Stimulated activated CD4-positive, alpha-beta T cell treated with anti-CD3 and anti-CD28 coated beads, Interleukin-4, amount 100 ng/mL, for 24 hours (primary cell): ENCODE data around the gene DHRS12.

Source experiments
- DNase-seq: peaks from one replicate; pipeline ENCODE4 v3.0.0-alpha.2; 2020

DHRS12 gene

DNA sequence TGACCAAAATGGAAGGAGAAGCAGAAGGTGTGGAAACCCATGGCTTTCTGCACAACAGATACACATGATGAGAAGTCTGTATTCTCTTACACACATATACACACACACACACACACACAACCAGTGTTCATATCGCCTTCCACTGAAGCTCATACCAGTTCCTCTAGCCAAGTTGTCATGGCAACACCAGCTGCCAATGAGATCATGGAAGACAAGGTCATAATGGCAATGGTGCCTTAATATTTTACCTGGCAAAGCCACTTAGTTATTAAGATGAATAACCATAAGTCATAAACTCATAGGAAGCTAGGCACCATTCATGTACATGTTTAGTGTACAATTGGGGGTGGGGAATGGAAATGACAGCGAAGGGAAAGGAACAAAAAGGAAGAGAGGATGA lies 2.6 kb upstream of the DHRS12 start:
- no peak for DNase-seq

DNA sequence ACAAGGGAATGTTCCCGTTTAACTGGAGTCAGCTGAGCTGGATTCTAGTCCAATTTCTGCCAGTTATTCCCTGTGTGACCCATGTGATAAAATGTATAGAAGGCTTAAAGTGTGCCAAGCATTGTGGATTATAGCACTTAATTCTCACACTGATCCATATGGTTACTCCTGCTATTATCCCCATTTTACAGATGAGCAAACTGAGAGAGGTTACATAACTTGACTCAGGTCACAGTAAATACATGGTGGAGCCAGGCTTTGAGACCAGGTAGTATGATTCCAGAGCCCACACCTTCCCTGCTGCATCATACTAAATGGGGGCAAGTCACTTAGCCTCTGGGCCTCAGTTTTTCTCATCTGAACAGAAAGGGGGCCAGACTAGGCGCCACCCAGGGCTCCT lies 2.0 kb upstream of the DHRS12 start:
- no peak for DNase-seq

GRCh38 chr13:51805313-51805712 lies 1.4 kb upstream of the DHRS12 start:
- no peak for DNase-seq

- DNase-seq: peak; percentile 56
Measured at GRCh38 chr13:51804295-51805172, 571 bp upstream of the DHRS12 start.

- no peak for DNase-seq
Measured at GRCh38 chr13:51802631-51803418, 1.1 kb downstream of the DHRS12 start.

DNA sequence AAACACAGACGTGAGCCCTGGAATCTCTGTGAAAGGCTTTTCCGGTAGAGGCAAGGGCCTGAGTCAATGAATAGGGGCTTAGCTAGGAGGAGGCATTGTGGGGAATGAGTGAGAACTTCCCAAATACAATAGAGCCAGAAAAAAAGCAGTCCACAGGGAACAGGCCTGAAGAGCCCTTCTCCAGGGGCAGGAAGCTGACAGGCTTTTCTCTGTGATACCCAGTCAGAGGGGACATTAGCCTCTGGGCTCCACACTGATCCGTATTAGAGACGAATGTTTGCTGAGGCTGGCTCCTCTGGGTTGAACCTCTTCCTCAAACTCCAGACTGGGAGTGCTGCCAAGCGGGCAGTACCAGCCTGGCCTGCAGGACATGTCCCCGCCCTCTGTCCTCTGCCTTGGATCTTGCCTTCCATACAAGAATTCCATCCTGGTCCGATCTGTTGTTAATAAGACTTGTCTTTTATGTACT lies 2.3 kb downstream of the DHRS12 start:
- DNase-seq: no peak

- DNase-seq: no peak
Measured at GRCh38 chr13:51800486-51800885, 3.5 kb downstream of the DHRS12 start.

DNA sequence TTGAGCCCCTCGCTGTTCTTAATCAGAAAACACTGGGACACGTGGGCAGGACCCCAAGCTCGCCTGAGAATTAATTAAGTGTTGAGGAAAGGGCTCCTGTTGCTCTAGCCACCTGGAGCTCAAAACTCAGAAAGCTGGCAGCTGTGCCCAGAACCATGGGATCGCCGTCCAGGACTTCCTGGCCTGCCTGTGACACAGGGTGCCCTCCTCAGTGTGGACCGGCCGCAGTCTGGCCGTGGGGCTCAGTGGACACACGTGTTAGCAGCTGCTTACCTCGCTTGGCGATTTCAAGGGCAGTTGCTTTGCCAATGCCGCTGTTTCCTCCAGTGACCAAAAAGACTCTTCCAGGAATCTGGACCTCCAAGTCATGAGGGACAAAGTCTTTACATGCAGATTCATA lies 4.7 kb downstream of the DHRS12 start:
- no peak for DNase-seq

DNA sequence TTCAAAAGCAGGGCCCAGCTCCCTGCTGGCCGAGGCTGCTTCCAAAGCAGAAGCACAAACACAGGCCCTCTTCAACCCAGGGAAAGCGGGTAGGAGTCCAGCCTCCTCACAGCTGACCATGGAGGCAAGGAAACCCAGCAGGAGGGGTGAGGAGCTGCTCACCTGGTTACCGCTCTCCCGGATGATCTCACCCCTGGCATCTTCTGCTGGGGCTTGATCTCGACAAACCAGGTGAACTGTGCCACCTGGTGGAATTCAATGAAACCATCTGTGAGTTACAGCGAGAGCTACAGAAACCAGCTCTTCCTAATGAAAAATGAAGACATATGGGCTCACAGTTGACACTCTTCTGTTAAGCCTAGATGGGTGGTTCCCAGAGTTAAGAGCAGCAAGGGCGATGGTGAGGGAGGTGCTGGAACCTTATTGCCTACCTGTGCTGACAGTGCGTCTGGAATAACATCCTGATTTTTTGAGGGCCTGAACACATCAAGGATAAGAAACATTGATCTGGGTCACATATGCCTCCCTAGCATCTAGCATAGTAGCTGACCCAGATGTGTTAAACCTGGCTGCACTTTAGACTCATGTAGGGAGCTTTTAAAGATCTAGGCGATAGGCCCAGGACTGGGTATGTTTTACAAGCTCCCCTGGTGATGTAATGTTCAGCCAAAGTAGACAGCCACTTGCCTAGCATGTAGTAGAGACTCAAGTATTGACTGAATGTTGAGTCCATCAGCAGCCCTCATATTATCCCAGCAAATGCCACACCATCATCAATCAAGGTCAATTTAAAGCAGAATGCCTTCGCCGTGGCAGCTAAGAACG lies 6.1 kb downstream of the DHRS12 start:
- DNase-seq: peak; percentile 73

DNA sequence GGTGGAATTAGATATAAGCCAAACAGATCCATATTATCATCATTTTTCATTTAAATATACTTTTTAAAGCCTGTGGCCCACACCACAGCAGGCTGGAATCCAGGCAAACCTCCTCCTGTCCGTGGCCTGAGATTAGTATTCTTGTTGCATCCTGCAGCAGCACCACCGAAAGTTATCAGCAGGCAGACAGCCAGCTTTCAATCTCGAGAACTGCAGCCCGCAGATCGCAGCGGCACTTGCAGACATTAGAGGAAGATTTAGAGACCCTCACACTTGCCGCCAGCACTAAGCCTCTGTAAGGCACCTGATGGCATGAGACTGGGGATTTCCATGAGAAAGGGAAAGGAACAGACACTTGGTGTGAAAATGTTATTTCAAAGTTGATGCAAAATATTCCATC lies 7.4 kb downstream of the DHRS12 start:
- DNase-seq: no peak

- DNase-seq: no peak
Measured at GRCh38 chr13:51795419-51795818, 8.5 kb downstream of the DHRS12 start.

- DNase-seq: no peak
Measured at GRCh38 chr13:51794964-51795363, 9.0 kb downstream of the DHRS12 start.

DNA sequence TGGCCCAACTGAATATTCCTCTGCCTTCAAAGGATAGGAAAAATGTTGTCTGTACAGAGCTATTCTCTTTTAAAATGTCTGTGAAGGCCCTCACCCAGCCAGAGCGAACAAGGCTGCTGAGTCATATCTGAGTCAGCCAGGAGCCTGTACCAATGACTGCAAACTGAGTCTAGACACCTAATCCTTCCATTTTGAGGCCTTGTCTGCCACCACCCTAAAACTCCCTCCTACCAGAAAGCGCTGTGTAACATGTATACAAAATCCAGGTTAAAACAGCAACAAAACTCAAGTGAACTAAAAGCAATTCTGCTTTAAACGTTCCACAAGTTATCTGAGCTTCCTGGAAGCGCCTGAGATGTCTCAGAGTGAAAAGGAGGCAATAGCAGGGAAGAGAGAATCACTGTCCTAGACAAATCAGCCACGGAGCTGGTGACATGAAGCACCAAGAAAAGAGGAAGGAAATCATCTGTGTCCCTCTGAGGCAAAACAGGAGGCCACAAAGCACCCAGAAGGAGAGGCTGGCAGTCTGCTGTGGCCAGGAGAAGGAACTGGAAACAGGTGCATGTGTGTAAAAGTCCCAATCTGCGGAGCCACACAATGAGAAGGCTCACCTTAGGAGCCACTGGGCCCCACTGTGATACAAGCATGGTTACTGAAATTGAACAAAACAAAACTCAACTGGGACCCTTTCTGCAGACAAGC lies 10.2 kb downstream of the DHRS12 start:
- DNase-seq: peak; percentile 77

DNA sequence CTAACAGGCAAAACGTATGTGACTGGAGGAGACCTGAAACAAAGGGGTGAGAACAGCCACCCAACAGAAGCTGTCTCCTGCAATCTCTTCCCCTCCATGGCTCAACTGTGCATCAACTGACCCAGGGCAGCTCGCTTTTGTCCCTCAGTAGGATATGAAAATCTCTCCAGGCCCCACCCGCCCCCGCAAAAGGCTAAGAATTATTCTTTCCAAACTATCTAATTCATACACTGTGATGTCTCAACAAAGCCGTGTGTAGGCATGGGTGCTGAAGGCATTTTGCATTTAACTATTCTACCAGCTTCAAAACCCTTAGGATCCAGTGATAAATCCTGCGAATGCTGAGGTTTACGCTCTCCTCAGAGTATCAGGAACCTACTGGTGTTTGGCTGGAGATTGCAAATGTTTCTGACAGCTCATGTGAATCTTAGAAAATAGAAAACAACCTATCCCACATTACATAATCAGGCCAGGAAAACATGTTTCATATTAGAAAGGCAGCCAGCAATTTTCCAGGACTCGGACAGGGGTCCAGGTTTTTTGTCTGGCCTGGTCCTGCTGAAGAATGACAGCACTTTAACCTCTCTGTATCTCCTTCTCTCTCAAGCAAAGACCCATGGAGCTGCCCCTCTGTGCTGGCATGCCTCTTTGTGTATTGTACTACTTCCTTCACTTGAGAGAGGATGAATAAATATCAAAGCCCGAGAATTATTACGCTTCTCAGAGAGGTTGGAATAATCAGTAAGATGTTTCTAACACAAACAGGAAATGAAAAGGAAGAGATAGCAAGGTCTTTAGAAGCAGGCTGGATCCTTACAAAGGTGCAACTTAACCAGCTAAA lies 17.3 kb downstream of the DHRS12 start:
- no peak for DNase-seq

- DNase-seq: no peak
Measured at GRCh38 chr13:51785712-51786424, 18.1 kb downstream of the DHRS12 start.

- DNase-seq: no peak
Measured at GRCh38 chr13:51784097-51784496, 19.9 kb downstream of the DHRS12 start.

DNA sequence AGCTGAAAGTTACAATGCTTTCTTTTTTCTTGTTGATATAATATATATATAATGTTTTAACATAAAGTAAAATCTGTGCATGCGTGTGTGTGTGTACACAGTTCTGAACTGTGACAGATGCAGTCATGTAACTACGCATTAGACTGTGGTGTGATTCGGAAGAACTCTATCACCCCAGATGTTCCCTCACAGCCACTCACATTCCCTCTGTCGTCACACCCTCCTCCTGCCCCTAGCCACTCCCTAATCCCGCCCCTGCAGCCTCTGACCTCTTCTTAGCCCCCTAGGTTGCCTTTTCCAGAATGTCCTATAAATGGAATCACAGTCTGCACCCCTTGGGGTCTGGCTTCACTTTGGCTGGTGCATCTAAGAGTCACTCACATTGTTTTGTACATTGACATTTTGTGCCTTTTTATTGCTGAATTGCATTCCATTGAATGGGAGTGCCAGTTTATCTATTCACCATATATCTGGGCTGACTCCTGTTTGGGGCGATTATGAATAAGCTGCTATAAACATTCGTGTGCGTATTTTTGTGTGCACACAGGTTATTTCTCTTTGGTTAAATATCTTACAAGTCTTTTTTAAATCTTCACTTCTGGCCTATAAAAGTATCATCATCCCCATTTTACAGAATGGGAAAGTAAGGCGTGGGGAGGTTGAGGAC lies 20.4 kb downstream of the DHRS12 start:
- no peak for DNase-seq

GRCh38 chr13:51782026-51782710 lies 21.8 kb downstream of the DHRS12 start:
- no peak for DNase-seq

DNA sequence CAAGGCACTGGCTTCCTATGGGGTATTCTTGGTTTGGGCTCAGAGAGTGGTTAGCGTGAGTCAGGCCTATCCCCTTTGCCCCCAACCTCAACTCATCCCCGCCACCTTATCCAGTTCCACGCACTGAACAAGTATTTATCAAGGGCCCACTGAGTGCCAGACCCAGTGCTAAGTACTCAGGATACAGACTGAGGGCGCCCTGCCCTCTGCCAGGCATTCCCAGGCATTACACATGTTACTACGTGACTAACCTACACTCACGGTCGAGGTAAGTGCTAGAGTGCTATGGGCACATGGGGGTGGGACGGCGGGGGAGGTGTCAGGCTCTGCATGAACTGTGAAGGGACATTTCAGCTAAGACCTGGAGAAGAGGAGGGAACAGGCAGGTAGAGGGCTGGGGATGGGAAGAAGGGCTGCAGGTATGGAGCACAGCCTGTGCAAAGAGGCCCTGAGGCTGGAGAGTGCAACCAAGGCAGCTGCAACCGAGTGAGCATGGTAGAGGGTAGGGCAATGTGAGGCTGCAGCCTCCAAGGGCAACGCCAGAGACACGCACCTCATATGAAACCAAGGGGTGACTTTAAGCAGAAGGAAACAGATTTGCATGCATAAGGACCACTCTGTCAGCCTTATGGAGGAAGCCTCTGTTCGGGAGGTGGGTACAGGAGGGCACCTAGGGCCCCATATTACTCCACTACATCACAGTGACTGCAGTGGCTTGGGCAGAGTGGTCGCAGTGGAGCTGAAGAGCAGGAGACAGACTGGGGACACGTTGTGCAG lies 22.5 kb downstream of the DHRS12 start:
- DNase-seq: peak; percentile 16
